Endothelial cell of umbilical vein (primary cell): ENCODE measurements around the gene VWA8. TPM values are rescaled to one million over a fixed set of nuclear protein-coding genes. Genes with fewer than 3 reads are reported as not detected.
A peak's percentile ranks its signal among the peaks of the same experiment; 100 is the strongest.

Experiments used
- BruUV-seq: library from RNA; stranded (reverse); fragments of 400-500 nt; replicated peaks from 2 replicates; lab custom pipeline; 2021; lab: Mats Ljungman, UMichigan
- CTCF ChIA-PET: fragments of 300-600, 350-600 bp; sonication (Branson Sonifier 250); formaldehyde crosslinking; loops from one replicate; lab custom pipeline; 2021; ENCODE audit warnings: antibody characterized with exemption, inconsistent platforms; lab: Charles Lee
- POLR2A ChIA-PET: fragments of 300-600, 350-600 bp; sonication (Branson Sonifier 250); formaldehyde crosslinking; loops from one replicate; lab custom pipeline; 2021; ENCODE audit warnings: antibody characterized with exemption, inconsistent platforms; lab: Charles Lee
- DNase-seq: peaks from one replicate; pipeline ENCODE4 v3.0.0-alpha.2; 2011; ENCODE audit warnings: low read depth, low spot score
- FAIRE-seq: peaks from 2 replicates; lab custom pipeline; 2011; peaks lifted over from hg19 to GRCh38; lab: Jason Lieb, UNC
- H2AFZ ChIP-seq: 2 replicates; pipeline ENCODE4 v1.6.0; 2012; ENCODE audit warnings: low read depth, low read length, control low read depth, inconsistent platforms
- H3K27ac ChIP-seq: 2 replicates; pipeline ENCODE4 v1.5.1; 2011; ENCODE audit warnings: low read depth, mild to moderate bottlenecking, control low read depth, low read length, moderate library complexity; ENCODE audit not compliant: insufficient read depth
- H3K27me3 ChIP-seq, 2 experiments: 2 replicates each; pipeline versions ENCODE4 v1.6.0 to v1.6.1; 2011; ENCODE audit warnings: low read length in 2 of 2, mixed read lengths in 1 of 2; ENCODE audit not compliant: control insufficient read depth in 2 of 2, insufficient read depth in 2 of 2
- H3K36me3 ChIP-seq, 2 experiments: 2 replicates in 1 of 2; 3 replicates in 1 of 2; pipeline ENCODE4 v1.5.1; 2011; ENCODE audit warnings: low read length in 2 of 2, mild to moderate bottlenecking in 1 of 2, moderate library complexity in 1 of 2; ENCODE audit not compliant: control insufficient read depth in 2 of 2, insufficient read depth in 2 of 2; ENCODE audit errors: extremely low read depth in 1 of 2
- H3K4me1 ChIP-seq: 3 replicates; pipeline ENCODE4 v1.5.1; 2011; ENCODE audit warnings: mild to moderate bottlenecking, low read length; ENCODE audit not compliant: control insufficient read depth, insufficient read depth; ENCODE audit errors: extremely low read depth
- H3K4me2 ChIP-seq: 2 replicates; pipeline ENCODE4 v1.6.1; 2011; ENCODE audit warnings: low read length, control low read depth, mixed read lengths; ENCODE audit not compliant: insufficient read depth
- H3K4me3 ChIP-seq, 3 experiments: fragments of 200-600 bp in 1 of 3; sonication (generic), shearing (Covaris generic) in 1 of 3; replicated peaks in 1 of 3; 2 replicates each; pipeline ENCODE4 v1.5.1; 2011 to 2016; ENCODE audit warnings: control low read depth in 3 of 3, low read length in 3 of 3, mild to moderate bottlenecking in 2 of 3, inconsistent platforms in 1 of 3, low read depth in 1 of 3, moderate library complexity in 1 of 3; ENCODE audit not compliant: insufficient read depth in 1 of 3
- H3K79me2 ChIP-seq: 2 replicates; pipeline ENCODE4 v1.6.0; 2012; ENCODE audit warnings: low read length, inconsistent platforms; ENCODE audit not compliant: control insufficient read depth, insufficient read depth
- H3K9ac ChIP-seq: replicated peaks from 2 replicates; pipeline ENCODE3; 2011; ENCODE audit warnings: low read length, control low read depth; ENCODE audit not compliant: insufficient read depth; ENCODE audit errors: extremely low read depth
- H3K9me1 ChIP-seq: replicated peaks from 3 replicates; pipeline ENCODE4 v1.6.0; 2011; ENCODE audit warnings: mild to moderate bottlenecking, low read length; ENCODE audit not compliant: control insufficient read depth, insufficient read depth; ENCODE audit errors: extremely low read depth
- H3K9me3 ChIP-seq: replicated peaks from 2 replicates; pipeline ENCODE4 v1.5.1; 2012; ENCODE audit warnings: low read length, inconsistent platforms; ENCODE audit not compliant: control insufficient read depth, insufficient read depth
- H4K20me1 ChIP-seq: replicated peaks from 2 replicates; pipeline ENCODE3; 2011; ENCODE audit warnings: mild to moderate bottlenecking, low read length; ENCODE audit not compliant: control insufficient read depth, insufficient read depth; ENCODE audit errors: extremely low read depth
- CTCF ChIP-seq, 2 donors: IDR thresholded peaks; 1 replicate in 1 of 2; 2 replicates in 1 of 2; pipeline ENCODE4 v1.5.1; 2011; ENCODE audit warnings: low read length in 2 of 2, mild to moderate bottlenecking in 2 of 2, moderate library complexity in 2 of 2, control low read depth in 1 of 2, inconsistent platforms in 1 of 2, low read depth in 1 of 2; ENCODE audit not compliant: insufficient read depth in 1 of 2; ENCODE audit errors: extremely low read depth in 1 of 2
- EZH2 ChIP-seq: IDR thresholded peaks from 2 replicates; pipeline ENCODE4 v1.6.1; 2012; ENCODE audit warnings: borderline replicate concordance, low read depth, mild to moderate bottlenecking, moderate library complexity, low read length, inconsistent platforms; ENCODE audit not compliant: severe bottlenecking
- FOS ChIP-seq: IDR thresholded peaks from 2 replicates; pipeline ENCODE4 v1.6.1; 2011; ENCODE audit warnings: mild to moderate bottlenecking, low read length, moderate library complexity, borderline replicate concordance; ENCODE audit not compliant: insufficient read depth
- GATA2 ChIP-seq: IDR thresholded peaks from 2 replicates; pipeline ENCODE4 v1.7.0; 2011; ENCODE audit warnings: low read depth, mild to moderate bottlenecking, moderate library complexity, mixed read lengths, low read length; ENCODE audit not compliant: insufficient read length, insufficient read depth
- JUN ChIP-seq: IDR thresholded peaks from 2 replicates; pipeline ENCODE4 v1.6.1; 2011; ENCODE audit warnings: borderline replicate concordance, low read depth; ENCODE audit not compliant: insufficient read length, insufficient read depth
- MAX ChIP-seq: IDR thresholded peaks from 2 replicates; pipeline ENCODE4 v1.6.1; 2011; ENCODE audit not compliant: insufficient read depth, insufficient read length
- MYC ChIP-seq: IDR thresholded peaks from one replicate; pipeline ENCODE4 v1.6.1; 2011; ENCODE audit warnings: mild to moderate bottlenecking, low read depth, low read length
- POLR2A ChIP-seq: IDR thresholded peaks from 2 replicates; pipeline ENCODE4 v1.6.1; 2012; ENCODE audit warnings: low read depth, mild to moderate bottlenecking, control low read depth, low read length
- POLR2AphosphoS5 ChIP-seq: IDR thresholded peaks from 2 replicates; pipeline ENCODE4 v1.6.1; 2012; ENCODE audit warnings: low read depth, mild to moderate bottlenecking, control low read depth, low read length, moderate library complexity; ENCODE audit not compliant: insufficient read depth
- dilution Hi-C: fragments of 300-500 bp; cut with MboI; formaldehyde crosslinking; loops from one replicate; pipeline ENCODE4 v1.15.0; 2019; ENCODE audit warnings: low sequenced_read_pairs; ENCODE audit not compliant: extremely low pct_ligation_motif_present
- intact Hi-C: fragments of 100-400 bp; cut with micrococcal nuclease; formaldehyde crosslinking; loops from one replicate; pipeline ENCODE4 v1.10.0; 2022
- polyA plus RNA-seq, 4 experiments: library from polyadenylated mRNA; depleted of rRNA in 3 of 4; stranded (reverse) in 3 of 4; unstranded in 1 of 4; fragments of >200 nt; gene quantifications; 2 replicates each; pipeline versions ENCODE4 v1.2.1 to v1.2.3, GENCODE V29; 2011 to 2012; ENCODE audit warnings: missing spikeins in 1 of 4
- total RNA-seq: library from RNA; stranded (reverse); gene quantifications from 2 replicates; pipeline ENCODE4 v1.2.3, GENCODE V29; 2021

The VWA8 gene
- total and polyA plus RNA-seq, 2 donors (not counting 3 experiments of a cell fraction or from before 2014, with no cell fraction given), result 2.9 to 11.3 TPM

- POLR2A ChIA-PET, result no interaction called here
- Histone ChIP-seq H3K36me3 (no peaks in the 10 kb centered on the region), H3K9ac (peak overlapping the region; percentile 18), H3K27me3 (no peaks in the 10 kb centered on the region), H3K4me1 (peaks cover 35% of the 10 kb centered on the region), H3K27ac (peak overlapping the region; percentile 52), H2AFZ (peak overlapping the region; percentile 18), H4K20me1 (no peaks in the 10 kb centered on the region), H3K4me3 (no peak overlapping the region), H3K79me2 (no peaks in the 10 kb centered on the region), H3K9me1 (no peaks in the 10 kb centered on the region), H3K4me2 (no peak overlapping the region), H3K9me3 (no peaks in the 10 kb centered on the region)
- DNase-seq, result peak; percentile 39
- TF ChIP-seq MAX, result no peak
- no peak for TF ChIP-seq MYC
- no peak for TF ChIP-seq FOS
- TF ChIP-seq CTCF (IDR thresholded peaks at IDR 0.05; ENCODE audit: extremely low read depth in 1 of 2, insufficient read depth in 1 of 2, low read depth in 1 of 2, low read length in 2 of 2), result no peak
- no peak for TF ChIP-seq POLR2AphosphoS5
- no peak for TF ChIP-seq JUN
- TF ChIP-seq POLR2A, result no peak
- TF ChIP-seq GATA2, result no peak
- TF ChIP-seq EZH2, result no peak
- CTCF ChIA-PET, result interaction anchor here (1.1 kb wide), 1 partner anchor 42 kb away, joined by 6 read pairs; no protein-coding TSS in a partner anchor
- dilution Hi-C loops, result no loop called here
- BruUV-seq, result no TSS peak
- intact Hi-C loops, result no loop called here
- peak; percentile 88 for FAIRE-seq
Measured at GRCh38 chr13:41610404-41610803, 350.5 kb downstream of the VWA8 start.
